Stimulated activated effector memory CD8-positive, alpha-beta T cell treated with anti-CD3 and anti-CD28 coated beads, Interleukin-12 subunit alpha, Interleukin-12 subunit beta, amount 100 ng/mL, for 72 hours (primary cell): Measurements from ENCODE around the gene MRO.
A peak's percentile ranks its signal among the peaks of the same experiment; 100 is the strongest.
"Not testable (repeated sequence)": the region's sequence is repeated elsewhere in the genome, so short reads cannot be mapped to it uniquely, and the experiment has no call there.

ENCODE experiments used
- ATAC-seq: fragments of 150-1000 bp; cut with Tn5 transposase; 2 replicates; pipeline ENCODE4 v1.10.0; 2021
- DNase-seq, 2 donors: peaks; one replicate each; pipeline ENCODE4 v3.0.0; 2021 to 2022; ENCODE audit warnings: low spot score in 2 of 2
- H3K27ac Mint-ChIP-seq: one replicate; pipeline ENCODE4 v1.8.0; 2022; ENCODE audit warnings: mild to moderate bottlenecking, mixed read lengths
- H3K36me3 Mint-ChIP-seq: one replicate; pipeline ENCODE4 v1.8.0; 2022; ENCODE audit warnings: mild to moderate bottlenecking, mixed read lengths
- H3K4me1 Mint-ChIP-seq: one replicate; pipeline ENCODE4 v1.8.0; 2022; ENCODE audit warnings: mixed read lengths
- H3K4me3 Mint-ChIP-seq: one replicate; pipeline ENCODE4 v1.8.0; 2022; ENCODE audit warnings: mild to moderate bottlenecking, mixed read lengths
- H3K9me3 Mint-ChIP-seq: one replicate; pipeline ENCODE4 v1.8.0; 2022; ENCODE audit warnings: mixed read lengths

MRO gene

GRCh38 chr18:50819728-50820378, at the start of gene MRO:
MRO (minus strand) TSS chr18:50820016; CDS start chr18:50809400, 10,616 bp downstream.
- Mint-ChIP-seq H3K36me3 (no peaks in the 10 kb centered on the region), H3K9me3 (no peaks in the 10 kb centered on the region), H3K4me1 (no peaks in the 10 kb centered on the region), H3K27ac (no peak within 1 kb of the TSS), H3K4me3 (no peak within 1 kb of the TSS)
- ATAC-seq = peak; percentile 98
- peak; percentile 71 to 86 for DNase-seq

DNA sequence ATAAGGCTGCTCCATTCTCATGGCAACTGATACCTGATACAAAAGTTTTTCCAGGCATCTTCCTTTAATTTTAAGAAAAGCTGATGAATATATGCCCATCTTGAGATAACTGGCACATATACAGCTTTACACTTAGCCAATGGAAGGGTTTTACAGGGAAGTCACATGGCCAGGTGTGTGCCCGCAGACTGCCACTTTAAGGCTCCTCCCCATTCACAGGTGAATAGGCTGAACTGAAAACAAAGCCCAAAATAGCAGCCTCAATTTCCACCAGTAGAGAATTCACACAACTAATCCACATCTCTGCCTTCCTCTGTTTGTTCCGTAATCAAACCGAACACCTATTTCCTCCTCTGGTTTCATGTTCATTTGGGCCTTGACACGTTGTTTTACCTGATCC, 49.3 kb upstream of the MRO start:
- Mint-ChIP-seq H3K4me3 (no peak overlapping the region), H3K4me1 (no peaks in the 10 kb centered on the region), H3K9me3 (no peaks in the 10 kb centered on the region), H3K36me3 (no peaks in the 10 kb centered on the region), H3K27ac (no peak overlapping the region)
- no peak for ATAC-seq
- no peak for DNase-seq

DNA sequence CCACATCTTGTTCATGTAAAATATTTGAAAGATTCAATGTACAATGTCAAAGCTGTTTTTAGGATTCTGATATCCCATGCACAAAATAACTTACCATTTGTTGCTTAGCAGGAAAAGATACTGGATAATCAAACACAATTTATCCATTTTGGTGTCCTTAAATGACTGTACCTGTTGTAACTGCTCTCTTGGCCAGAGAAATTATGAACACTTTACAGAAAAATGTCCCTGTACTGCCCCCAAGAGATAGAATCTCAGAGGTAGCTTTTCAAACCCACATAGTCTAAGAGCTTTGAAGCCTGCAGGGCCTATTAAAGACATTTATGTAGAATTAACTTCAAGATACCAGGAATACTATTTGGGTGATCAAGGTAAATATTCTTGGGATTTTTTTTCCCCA, 46.9 kb upstream of the MRO start:
- ATAC-seq (no peak), DNase-seq (no peak)
- Mint-ChIP-seq H3K4me3 (no peak overlapping the region), H3K36me3 (no peaks in the 10 kb centered on the region), H3K27ac (no peak overlapping the region), H3K4me1 (no peaks in the 10 kb centered on the region), H3K9me3 (no peaks in the 10 kb centered on the region)

GRCh38 chr18:50863840-50864375, 44.1 kb upstream of the MRO start:
- Mint-ChIP-seq H3K27ac (no peak overlapping the region), H3K9me3 (no peaks in the 10 kb centered on the region), H3K4me3 (no peak overlapping the region), H3K4me1 (no peaks in the 10 kb centered on the region), H3K36me3 (no peaks in the 10 kb centered on the region)
- no peak for DNase-seq
- no peak for ATAC-seq

- no peak overlapping the region for H3K27ac Mint-ChIP-seq
- no peaks in the 10 kb centered on the region for H3K9me3 Mint-ChIP-seq
- ATAC-seq = no peak
- H3K4me1 Mint-ChIP-seq = peaks cover 7% of the 10 kb centered on the region
- no peak overlapping the region for H3K4me3 Mint-ChIP-seq
- H3K36me3 Mint-ChIP-seq = no peaks in the 10 kb centered on the region
- DNase-seq = no peak
These were observed 42.6 kb upstream of the MRO start for GRCh38 chr18:50862401-50862800.

DNA sequence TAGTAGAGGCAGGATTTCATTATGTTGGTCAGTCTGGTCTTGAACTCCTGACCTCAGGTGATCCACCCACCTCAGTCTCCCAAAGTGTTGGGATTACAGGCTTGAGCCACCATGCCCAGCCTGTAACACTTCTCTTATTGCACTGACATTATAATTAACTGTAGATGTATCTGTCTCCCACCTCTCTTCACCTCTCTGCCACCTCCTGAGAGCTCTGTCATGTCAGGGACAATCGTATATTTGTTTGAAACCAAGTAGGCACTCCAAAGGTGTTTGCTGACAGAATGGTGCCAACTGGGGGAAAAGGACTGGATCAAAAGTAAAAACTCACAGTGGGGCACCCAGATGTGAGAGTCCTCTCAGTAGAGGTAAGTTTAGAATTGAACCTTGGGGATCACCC, 41.8 kb upstream of the MRO start:
- DNase-seq = no peak
- no peaks in the 10 kb centered on the region for H3K36me3 Mint-ChIP-seq
- no peak overlapping the region for H3K4me3 Mint-ChIP-seq
- no peaks in the 10 kb centered on the region for H3K9me3 Mint-ChIP-seq
- H3K4me1 Mint-ChIP-seq = peaks cover 7% of the 10 kb centered on the region
- no peak overlapping the region for H3K27ac Mint-ChIP-seq
- no peak for ATAC-seq

GRCh38 chr18:50859793-50860555, 40.2 kb upstream of the MRO start:
- H3K27ac Mint-ChIP-seq = no peak overlapping the region
- no peaks in the 10 kb centered on the region for H3K36me3 Mint-ChIP-seq
- ATAC-seq (no peak), DNase-seq (no peak)
- no peaks in the 10 kb centered on the region for H3K9me3 Mint-ChIP-seq
- H3K4me3 Mint-ChIP-seq = no peak overlapping the region
- peaks cover 7% of the 10 kb centered on the region for H3K4me1 Mint-ChIP-seq

- DNase-seq = no peak
- Mint-ChIP-seq H3K4me3 (no peak overlapping the region), H3K36me3 (no peaks in the 10 kb centered on the region), H3K27ac (peak overlapping the region; percentile 4), H3K4me1 (peaks cover 7% of the 10 kb centered on the region), H3K9me3 (no peaks in the 10 kb centered on the region)
- ATAC-seq = no peak
These were observed 37.9 kb upstream of the MRO start for GRCh38 chr18:50857694-50858093.

DNA sequence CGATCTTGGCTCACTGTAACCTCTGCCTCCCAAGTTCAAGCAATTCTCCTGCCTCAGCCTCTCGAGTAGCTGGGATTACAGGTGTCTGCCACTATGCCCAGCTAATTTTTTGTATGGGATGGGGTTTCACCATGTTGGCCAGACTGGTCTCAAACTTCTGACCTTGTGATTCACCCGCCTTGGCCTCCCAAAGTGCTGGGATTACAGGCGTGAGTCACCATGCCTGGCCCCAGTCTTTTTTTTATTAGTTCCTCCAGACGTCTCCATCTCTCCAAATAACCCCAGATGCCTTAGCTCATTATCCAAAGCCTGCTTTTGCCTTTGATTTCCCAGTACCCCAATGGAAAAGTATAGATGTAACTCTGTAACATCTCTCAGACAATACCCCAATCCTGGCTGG, 37.4 kb upstream of the MRO start:
- H3K4me1 Mint-ChIP-seq, DNase-seq, H3K36me3 Mint-ChIP-seq, H3K4me3 Mint-ChIP-seq, ATAC-seq, H3K9me3 Mint-ChIP-seq: not testable (repeated sequence)
- peak overlapping the region; percentile 4 for H3K27ac Mint-ChIP-seq

DNA sequence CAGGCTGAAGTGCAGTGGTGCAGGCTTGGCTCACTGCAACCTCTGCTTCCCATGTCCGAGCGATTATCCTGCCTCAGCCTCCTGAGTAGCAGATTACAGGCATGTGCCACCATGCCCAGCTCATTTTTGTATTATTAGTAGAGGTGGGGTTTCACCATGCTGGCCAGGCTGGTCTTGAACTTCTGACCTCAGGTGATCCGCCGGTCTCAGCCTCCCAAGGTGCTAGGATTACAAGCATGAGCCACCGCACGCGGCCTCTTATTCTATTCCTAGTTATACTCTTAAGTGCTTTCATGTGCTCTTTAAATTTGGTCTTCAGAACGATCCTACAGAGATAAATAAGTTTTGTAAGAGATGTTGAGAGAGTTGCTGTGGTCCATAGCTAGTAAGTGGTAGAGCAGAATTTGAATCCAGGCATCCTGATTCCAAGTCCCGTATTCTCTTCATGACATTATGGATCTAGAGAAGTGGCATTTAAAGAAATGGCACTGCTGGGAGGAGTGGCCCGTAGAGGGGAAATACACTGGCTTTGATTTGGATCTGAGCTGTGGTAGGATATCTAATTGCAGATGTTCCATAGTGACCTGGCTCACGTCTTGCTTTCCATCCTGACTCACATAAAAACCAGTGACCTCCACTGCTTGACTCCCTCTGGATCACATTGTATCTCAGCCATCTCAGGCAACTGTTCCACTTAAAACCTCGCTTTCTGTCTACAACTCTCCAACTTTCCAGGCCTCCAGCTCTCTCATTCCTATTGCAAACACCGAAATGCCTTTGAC, 36.4 kb upstream of the MRO start:
- Mint-ChIP-seq H3K9me3 (no peaks in the 10 kb centered on the region), H3K4me1 (peaks cover 7% of the 10 kb centered on the region), H3K36me3 (no peaks in the 10 kb centered on the region), H3K4me3 (no peak overlapping the region), H3K27ac (no peak overlapping the region)
- DNase-seq = no peak
- no peak for ATAC-seq

GRCh38 chr18:50853863-50854271, 34.1 kb upstream of the MRO start:
- H3K9me3 Mint-ChIP-seq = no peaks in the 10 kb centered on the region
- DNase-seq (no peak), ATAC-seq (no peak)
- no peak overlapping the region for H3K27ac Mint-ChIP-seq
- H3K4me3 Mint-ChIP-seq = no peak overlapping the region
- no peaks in the 10 kb centered on the region for H3K36me3 Mint-ChIP-seq
- H3K4me1 Mint-ChIP-seq = peaks cover 7% of the 10 kb centered on the region

DNA sequence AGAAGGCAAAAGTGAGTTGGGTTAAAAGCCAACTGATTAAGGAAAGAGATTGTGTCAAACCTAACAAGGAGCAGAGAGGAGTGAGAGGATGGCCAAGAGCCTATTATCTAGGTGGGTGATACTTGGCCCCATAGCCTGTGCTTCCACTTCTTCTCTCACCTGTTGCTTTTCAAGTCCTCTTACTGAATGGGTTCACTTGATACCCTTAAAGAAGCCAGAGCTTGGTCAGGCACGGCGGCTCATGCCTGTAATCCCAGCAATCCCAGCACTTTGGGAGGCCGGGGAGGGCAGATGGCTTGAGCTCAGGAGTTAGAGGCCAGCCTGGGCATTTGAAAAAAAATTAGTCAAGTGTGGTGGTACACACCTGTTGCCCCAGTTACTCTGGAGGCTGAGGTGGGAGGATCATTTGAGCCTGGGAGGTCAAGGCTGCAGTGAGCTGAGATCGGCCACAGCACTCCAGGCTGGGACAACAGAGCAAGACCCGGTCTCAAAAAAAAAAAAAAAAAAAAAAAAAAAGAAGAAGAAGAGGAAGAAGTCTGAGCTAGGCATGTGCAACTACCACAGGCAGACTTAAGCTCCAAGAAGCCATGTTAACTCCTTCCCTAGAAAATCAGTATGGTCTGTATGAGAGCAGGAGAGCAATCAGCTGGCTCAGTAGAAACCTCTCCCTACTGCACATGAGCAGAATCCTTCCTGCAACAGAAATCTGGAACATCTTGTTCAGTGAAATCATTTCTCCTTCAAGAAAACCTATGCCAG, 30.7 kb upstream of the MRO start:
- H3K27ac Mint-ChIP-seq = no peak overlapping the region

GRCh38 chr18:50849419-50849821, 29.6 kb upstream of the MRO start:
- ATAC-seq = no peak
- Mint-ChIP-seq H3K36me3 (no peaks in the 10 kb centered on the region), H3K27ac (no peak overlapping the region), H3K4me1 (no peaks in the 10 kb centered on the region), H3K4me3 (no peak overlapping the region), H3K9me3 (no peaks in the 10 kb centered on the region)
- no peak for DNase-seq

More for the DNA sequence above, 30.7 kb upstream of the MRO start:
- Mint-ChIP-seq H3K36me3 (no peaks in the 10 kb centered on the region), H3K4me1 (no peaks in the 10 kb centered on the region), H3K4me3 (no peak overlapping the region), H3K9me3 (no peaks in the 10 kb centered on the region)
- DNase-seq (no peak), ATAC-seq (no peak)

DNA sequence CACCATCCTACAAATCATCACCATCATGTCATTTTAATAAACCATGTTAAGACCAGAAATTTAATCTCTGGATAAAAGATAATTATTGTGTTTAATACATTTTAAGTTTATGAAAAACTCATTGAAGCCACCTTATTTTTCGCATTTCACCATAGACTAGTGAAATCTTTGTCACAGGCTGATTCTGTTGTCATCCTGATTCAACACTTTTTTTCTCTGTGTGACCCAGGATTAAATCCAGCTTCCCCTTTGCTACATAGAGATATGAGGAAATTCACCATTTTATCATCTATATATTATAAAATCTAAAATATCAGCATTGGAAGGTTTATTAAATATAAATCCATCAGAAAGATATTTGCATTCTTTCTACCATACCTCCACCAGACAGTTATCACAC, 29.2 kb upstream of the MRO start:
- Mint-ChIP-seq H3K27ac (no peak overlapping the region), H3K4me1 (no peaks in the 10 kb centered on the region), H3K4me3 (no peak overlapping the region), H3K9me3 (no peaks in the 10 kb centered on the region), H3K36me3 (no peaks in the 10 kb centered on the region)
- DNase-seq (no peak), ATAC-seq (no peak)

- Mint-ChIP-seq H3K27ac (no peak overlapping the region), H3K36me3 (no peaks in the 10 kb centered on the region), H3K4me1 (no peaks in the 10 kb centered on the region), H3K4me3 (no peak overlapping the region), H3K9me3 (no peaks in the 10 kb centered on the region)
- ATAC-seq = no peak
- DNase-seq = no peak
These were observed 28.3 kb upstream of the MRO start for GRCh38 chr18:50848061-50848551.
